ENCODE measurements around the gene IAPP.

The IAPP gene

DNA sequence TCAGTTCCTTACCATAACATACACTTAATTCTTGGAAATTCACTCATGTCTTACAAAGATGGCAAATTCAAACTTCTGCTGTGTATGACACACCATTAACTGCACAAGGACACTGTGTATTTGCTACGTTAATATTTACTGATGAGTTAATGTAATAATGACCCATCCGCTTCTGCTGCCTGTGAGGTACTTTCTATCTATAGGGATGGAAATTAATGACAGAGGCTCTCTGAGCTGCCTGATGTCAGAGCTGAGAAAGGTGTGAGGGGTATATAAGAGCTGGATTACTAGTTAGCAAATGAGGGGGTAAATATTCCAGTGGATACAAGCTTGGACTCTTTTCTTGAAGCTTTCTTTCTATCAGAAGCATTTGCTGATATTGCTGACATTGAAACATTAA lies at the start of gene IAPP:
IAPP (plus strand) TSS at position 301 of the 400 bp plus-strand sequence. CDS start 450 bp downstream, outside the sequence.
- Histone ChIP-seq H3K4me2 (no peak within 1 kb of the TSS), H4K20me1 (no peaks in the 10 kb centered on the region), H3K27ac (no peak within 1 kb of the TSS), H3K9me3 (replicated peaks in 1 of 11) (no peaks in the 10 kb centered on the region), H3K9ac (no peak within 1 kb of the TSS), H3K27me3 (no peaks in the 10 kb centered on the region), H3K36me3 (no peaks in the 10 kb centered on the region), H3K4me3 (no peak within 1 kb of the TSS), H3K4me1 (no peaks in the 10 kb centered on the region)
- no peak for TF ChIP-seq Cebpa-rat (IDR thresholded peaks at IDR 0.05)

DNA sequence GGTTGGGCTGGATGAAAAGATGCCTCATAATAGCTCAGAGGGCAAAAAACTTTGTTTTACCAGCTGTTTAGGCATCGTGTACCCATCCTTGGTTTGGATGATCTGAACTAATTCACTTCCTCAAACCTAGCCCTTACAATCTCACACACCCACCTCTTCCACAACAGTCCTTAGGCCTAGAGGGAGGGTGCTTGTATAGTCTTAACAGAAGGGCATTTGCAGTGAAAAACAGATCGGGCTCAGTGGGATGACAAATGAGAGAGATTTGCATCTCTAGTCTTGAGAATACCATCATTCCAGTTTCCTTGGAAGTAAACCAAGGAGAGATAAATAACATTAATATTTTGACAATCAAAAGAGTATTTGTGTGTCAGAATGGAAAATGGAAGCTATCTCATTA lies 49.0 kb upstream of the IAPP start:
- no peak overlapping the region for H3K27ac ChIP-seq

DNA sequence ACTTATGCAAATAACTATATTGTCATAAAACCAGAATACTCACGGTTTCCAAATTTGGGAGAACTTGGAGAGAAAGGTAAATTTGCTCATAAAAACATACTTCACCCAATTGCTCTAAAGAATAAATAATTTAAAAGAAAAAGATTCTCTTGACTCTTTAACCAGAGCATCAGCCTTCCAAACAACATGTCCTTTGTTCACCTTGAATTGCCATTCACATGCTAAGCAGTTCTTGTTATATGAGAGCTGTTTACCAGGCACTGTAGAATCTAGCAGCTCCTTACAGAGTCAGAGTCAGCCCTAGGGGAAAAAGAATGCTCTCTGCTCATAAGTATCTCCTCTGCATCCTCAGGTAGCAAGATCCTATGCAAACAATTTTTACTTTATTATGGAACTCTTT lies 48.2 kb upstream of the IAPP start:
- Histone ChIP-seq H3K27ac (no peak overlapping the region), H3K9me3 (replicated peaks in 1 of 11) (peaks cover 22 to 39% (median 38%) of the 10 kb centered on the region in 11 experiments), H3K4me1 (no peaks in the 10 kb centered on the region), H4K20me1 (no peaks in the 10 kb centered on the region), H3K4me3 (no peak overlapping the region), H3K36me3 (no peaks in the 10 kb centered on the region), H3K4me2 (no peak overlapping the region), H3K9ac (no peak overlapping the region), H3K27me3 (no peaks in the 10 kb centered on the region)
- TF ChIP-seq Cebpa-rat (IDR thresholded peaks at IDR 0.05) = no peak

More for the DNA sequence above, 49.0 kb upstream of the IAPP start:
- H3K4me3 ChIP-seq = no peak overlapping the region
- peaks cover 14 to 33% (median 30%) of the 10 kb centered on the region in 11 experiments for H3K9me3 ChIP-seq (replicated peaks in 1 of 11)
- no peak for TF ChIP-seq Cebpa-rat (IDR thresholded peaks at IDR 0.05)
- H3K9ac ChIP-seq = no peak overlapping the region
- H3K4me1 ChIP-seq = no peaks in the 10 kb centered on the region
- H3K4me2 ChIP-seq = no peak overlapping the region
- no peaks in the 10 kb centered on the region for H3K27me3 ChIP-seq
- H4K20me1 ChIP-seq = no peaks in the 10 kb centered on the region
- no peaks in the 10 kb centered on the region for H3K36me3 ChIP-seq

DNA sequence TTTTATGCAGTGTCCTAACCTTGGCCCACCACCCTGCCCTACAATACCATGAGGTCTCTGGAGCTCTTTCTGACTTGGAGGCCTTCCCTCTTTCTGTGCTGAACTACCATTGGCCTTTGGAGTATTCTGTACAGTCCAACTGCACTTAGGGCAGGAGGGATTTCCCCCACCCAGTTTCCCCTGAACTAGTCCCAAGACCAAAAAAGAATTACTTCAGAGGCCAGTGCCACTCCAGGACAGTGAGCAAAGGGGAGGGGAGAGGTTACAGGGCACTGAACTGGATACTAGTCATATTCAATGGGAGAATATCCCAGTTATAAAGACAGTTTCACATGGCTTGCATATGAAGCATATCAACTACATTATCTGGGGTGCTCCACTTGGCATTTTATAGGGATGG lies 44.1 kb upstream of the IAPP start:
- H3K4me3 ChIP-seq = no peak overlapping the region
- no peaks in the 10 kb centered on the region for H3K4me1 ChIP-seq
- no peaks in the 10 kb centered on the region for H3K27me3 ChIP-seq
- H3K9me3 ChIP-seq (replicated peaks in 1 of 11) = peaks cover 50 to 70% (median 66%) of the 10 kb centered on the region in 11 experiments
- TF ChIP-seq Cebpa-rat (IDR thresholded peaks at IDR 0.05) = no peak
- no peak overlapping the region for H3K27ac ChIP-seq
- H3K36me3 ChIP-seq = no peaks in the 10 kb centered on the region
- no peak overlapping the region for H3K9ac ChIP-seq
- no peaks in the 10 kb centered on the region for H4K20me1 ChIP-seq
- H3K4me2 ChIP-seq = no peak overlapping the region

DNA sequence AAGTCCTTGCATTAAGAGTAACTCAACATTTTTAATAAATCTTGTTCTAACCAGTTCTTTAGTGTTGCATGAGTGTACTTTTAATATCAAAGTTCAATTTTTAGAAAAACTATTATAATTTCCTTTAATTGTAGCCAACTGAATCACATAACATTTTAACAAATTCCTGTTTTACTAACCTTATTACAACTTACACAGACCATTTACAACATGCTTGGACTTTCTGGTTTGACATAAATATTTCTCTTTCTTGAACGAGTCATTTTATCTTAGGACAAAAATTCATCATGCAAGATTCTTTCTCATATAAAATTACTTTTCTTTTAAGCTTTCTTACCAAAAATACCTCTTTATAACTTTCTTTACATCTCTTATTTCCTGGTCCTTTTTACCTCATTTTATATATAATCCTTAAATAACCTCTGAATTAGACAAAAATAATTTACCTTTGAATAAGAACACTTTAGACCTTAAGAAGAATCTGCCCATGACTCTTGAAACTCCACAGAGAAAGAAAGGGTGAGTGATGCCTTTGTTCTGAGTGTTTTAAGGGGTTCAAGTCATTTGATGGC lies 41.9 kb upstream of the IAPP start:
- Histone ChIP-seq H3K9ac (no peak overlapping the region), H4K20me1 (no peaks in the 10 kb centered on the region), H3K4me3 (peak overlapping the region in 1 of 10 experiments; percentile 2; a peak in 1 of 20 replicates), H3K4me1 (no peaks in the 10 kb centered on the region), H3K27me3 (no peaks in the 10 kb centered on the region), H3K27ac (no peak overlapping the region), H3K36me3 (no peaks in the 10 kb centered on the region), H3K4me2 (no peak overlapping the region), H3K9me3 (replicated peaks in 1 of 11) (peaks cover 50 to 69% (median 64%) of the 10 kb centered on the region in 11 experiments)
- no peak for TF ChIP-seq Cebpa-rat (IDR thresholded peaks at IDR 0.05)

DNA sequence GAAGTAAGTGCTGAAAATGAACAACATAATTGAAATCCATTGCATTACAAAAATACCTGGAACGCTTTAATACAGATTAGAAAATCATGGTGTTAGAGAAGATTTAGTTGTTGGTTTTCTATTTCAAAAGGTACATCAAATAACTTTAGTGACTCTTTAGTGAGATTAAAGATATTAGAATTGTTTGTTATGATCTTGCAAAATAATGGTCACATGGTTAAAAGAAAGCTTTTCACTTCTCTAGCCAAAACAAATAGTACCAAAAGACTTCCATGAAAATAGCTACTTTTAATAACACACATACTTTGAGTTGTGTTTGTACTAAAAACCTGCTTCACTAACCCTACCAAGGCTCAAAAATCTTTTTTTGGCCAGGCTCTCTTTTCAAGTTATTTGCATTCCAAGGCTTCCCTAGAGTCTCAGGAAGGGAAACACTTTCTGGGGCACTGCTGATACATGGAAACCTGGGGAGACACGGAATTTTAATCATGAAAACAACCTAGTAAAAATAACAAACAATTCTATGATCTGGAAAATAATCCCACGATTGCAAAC lies 37.9 kb upstream of the IAPP start, which contains the start of gene SLCO1A2:
SLCO1A2 (minus strand) TSS at position 147 of the 555 bp plus-strand sequence. CDS start 270 bp downstream, outside the sequence.
- H3K9me3 ChIP-seq (replicated peaks in 1 of 11) = peaks cover 21 to 29% (median 25%) of the 10 kb centered on the region in 11 experiments
- no peaks in the 10 kb centered on the region for H3K36me3 ChIP-seq
- no peak within 1 kb of the TSS for H3K27ac ChIP-seq
- TF ChIP-seq Cebpa-rat (IDR thresholded peaks at IDR 0.05) = no peak
- no peaks in the 10 kb centered on the region for H3K4me1 ChIP-seq
- no peaks in the 10 kb centered on the region for H3K27me3 ChIP-seq
- no peak within 1 kb of the TSS for H3K9ac ChIP-seq
- H3K4me3 ChIP-seq = no peak within 1 kb of the TSS
- no peak within 1 kb of the TSS for H3K4me2 ChIP-seq
- H4K20me1 ChIP-seq = no peaks in the 10 kb centered on the region

DNA sequence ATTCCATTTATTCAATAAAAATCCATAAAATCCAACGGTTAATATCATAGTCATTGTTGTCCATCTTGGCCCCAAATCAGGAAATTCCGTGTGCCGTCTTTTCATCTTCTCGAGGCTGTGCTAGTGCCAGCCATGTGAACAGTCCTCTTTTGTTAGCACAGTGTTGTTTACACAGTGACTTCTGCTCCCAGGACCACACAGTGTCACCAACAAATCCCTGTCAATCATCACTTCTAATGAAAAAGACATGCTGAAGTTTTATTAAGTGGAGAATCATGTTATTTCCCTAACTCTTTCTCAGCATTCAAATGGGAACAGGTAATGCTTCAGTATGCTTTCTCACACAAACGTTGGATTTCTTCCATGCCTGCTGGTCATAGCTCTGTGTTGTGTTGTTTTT lies 36.0 kb upstream of the IAPP start:
- no peaks in the 10 kb centered on the region for H3K27me3 ChIP-seq
- H3K9me3 ChIP-seq (replicated peaks in 1 of 11) = peaks cover 3 to 11% (median 8%) of the 10 kb centered on the region in 11 experiments
- H3K4me1 ChIP-seq = peaks cover 0 to 7% (median 0%) of the 10 kb centered on the region in 10 experiments; a peak in 1 of 20 replicates
- H3K4me2 ChIP-seq = no peak overlapping the region
- H3K27ac ChIP-seq = no peak overlapping the region
- no peak overlapping the region for H3K9ac ChIP-seq
- H3K4me3 ChIP-seq = no peak overlapping the region
- no peaks in the 10 kb centered on the region for H3K36me3 ChIP-seq
- no peaks in the 10 kb centered on the region for H4K20me1 ChIP-seq
- no peak for TF ChIP-seq Cebpa-rat (IDR thresholded peaks at IDR 0.05)

DNA sequence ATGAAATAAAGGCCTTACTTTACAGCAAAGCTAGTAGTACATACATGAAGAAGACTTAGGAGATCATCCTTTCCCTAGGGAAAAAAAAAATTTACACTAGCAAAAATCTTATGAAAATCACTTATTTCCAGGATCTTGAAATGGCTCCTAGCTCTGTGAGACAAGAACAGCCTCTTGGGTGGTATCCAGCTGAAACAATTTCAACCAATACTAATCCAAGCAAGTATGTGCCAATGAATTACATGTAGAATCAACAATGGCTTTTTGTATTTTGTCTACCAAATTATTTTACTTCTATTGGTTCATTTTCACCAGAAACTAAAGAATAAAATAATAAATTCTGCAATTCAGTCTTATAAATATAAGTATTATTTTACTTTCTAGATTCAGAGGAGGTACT lies 35.2 kb upstream of the IAPP start:
- Histone ChIP-seq H3K9me3 (replicated peaks in 1 of 11) (peaks cover 0 to 3% (median 0%) of the 10 kb centered on the region in 11 experiments; a peak in 4 of 22 replicates), H3K4me3 (no peak overlapping the region), H3K36me3 (no peaks in the 10 kb centered on the region), H3K4me1 (peaks cover 0 to 7% (median 0%) of the 10 kb centered on the region in 10 experiments; a peak in 1 of 20 replicates), H3K27ac (no peak overlapping the region), H3K9ac (no peak overlapping the region), H3K4me2 (no peak overlapping the region), H4K20me1 (no peaks in the 10 kb centered on the region), H3K27me3 (no peaks in the 10 kb centered on the region)
- no peak for TF ChIP-seq Cebpa-rat (IDR thresholded peaks at IDR 0.05)

DNA sequence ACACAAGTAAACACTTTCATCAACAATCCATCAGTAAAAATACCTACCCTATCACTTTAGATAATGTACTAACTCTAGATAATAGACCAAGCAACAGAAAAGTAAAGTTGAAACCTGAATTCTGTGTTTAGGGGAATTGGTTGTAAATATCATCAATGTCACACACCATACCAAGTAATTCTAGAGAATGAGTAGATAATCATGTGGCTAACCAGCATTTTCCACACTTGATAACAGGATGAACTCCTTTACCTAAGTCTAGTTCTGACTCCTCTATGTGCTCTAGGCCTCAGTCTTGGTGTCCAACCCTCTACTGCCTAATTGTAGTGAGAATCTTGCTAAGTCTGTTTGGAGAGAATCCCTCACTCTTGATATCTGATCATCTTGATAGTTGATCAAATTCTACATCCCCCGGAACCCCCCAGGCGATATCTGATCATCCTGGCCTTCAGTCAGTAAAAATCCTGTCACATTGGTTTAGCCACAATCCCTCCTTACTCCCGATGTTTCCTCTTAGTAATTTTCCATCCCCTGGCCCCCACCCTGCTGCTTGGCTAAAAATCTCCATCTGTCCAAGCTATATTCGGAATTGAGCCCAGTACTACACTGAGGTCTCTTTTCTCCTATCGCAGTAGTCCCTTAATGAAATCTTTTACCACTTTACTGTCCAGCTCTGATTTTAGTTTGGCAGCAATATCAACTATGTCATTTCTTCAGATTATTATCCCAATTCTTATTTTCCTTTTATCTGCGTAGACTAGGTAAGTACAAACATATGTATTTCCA lies 34.5 kb upstream of the IAPP start:
- Histone ChIP-seq H3K36me3 (no peaks in the 10 kb centered on the region), H3K27me3 (no peaks in the 10 kb centered on the region), H3K27ac (no peak overlapping the region), H3K9ac (no peak overlapping the region), H4K20me1 (no peaks in the 10 kb centered on the region), H3K4me3 (no peak overlapping the region), H3K9me3 (replicated peaks in 1 of 11) (no peaks in the 10 kb centered on the region), H3K4me2 (no peak overlapping the region), H3K4me1 (peaks cover 0 to 7% (median 0%) of the 10 kb centered on the region in 10 experiments; a peak in 1 of 20 replicates)
- TF ChIP-seq Cebpa-rat (IDR thresholded peaks at IDR 0.05) = no peak
